Stromal cell of bone marrow (primary cell): ENCODE data around the gene MPDZ.

Source experiments
- DNase-seq: peaks from one replicate; pipeline ENCODE4 v3.0.0-alpha.2; 2012; ENCODE audit warnings: low read depth

The MPDZ gene

DNA sequence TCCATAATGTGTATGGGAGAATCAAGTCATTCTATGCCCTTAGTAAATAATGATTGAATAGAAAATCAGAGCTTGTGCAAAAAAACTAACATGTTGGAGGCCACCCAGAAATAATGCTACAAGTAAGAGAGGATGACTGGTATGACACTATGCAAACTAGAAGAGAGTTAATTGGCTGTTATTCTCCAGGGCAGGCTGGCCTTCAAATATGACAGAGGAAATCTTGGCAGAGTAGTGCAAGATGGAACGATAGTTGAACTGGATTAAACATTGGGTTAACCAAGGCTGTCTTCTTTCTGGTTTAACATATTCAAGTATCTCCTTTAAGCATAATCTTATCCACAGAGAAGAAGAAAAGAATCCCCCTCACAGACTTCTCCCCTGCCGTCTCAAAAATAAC lies 196.1 kb downstream of the MPDZ start:
- DNase-seq: no peak

DNA sequence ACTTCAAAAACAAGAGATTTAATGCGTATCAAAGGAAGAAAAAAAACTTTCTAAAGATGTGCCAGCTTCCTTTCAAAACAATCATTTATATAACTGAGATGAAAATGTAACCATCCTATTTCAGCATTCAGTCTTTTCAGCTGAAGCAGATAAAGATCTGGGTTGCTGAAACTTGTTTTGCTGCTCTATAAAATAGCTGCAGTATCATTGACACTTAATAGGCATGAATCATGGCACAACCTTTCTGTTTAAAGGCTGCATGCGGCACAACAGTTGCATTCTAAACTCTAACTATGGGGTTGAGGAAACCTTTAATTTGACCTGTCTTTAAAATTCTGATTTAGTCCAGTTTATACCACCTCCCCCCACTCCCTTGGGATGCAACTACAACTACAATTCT lies 196.7 kb downstream of the MPDZ start:
- no peak for DNase-seq

DNA sequence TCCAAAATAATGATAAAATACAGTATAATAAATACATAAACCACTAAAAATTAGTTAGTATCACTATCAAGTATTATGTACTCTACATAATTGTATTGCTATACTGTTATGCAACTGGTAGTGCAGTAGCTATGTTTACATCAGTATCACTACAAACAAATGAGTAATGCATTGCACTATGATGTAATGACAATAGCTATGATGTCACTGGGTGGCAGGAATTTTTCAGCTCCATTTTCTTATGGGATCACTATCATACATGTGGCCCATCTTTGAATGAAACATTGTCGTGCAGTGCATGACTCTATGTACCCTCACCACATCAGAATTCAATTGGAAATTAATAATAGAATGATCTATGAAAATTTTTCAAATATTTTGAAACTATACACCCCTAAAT lies 201.3 kb downstream of the MPDZ start:
- DNase-seq: no peak

DNA sequence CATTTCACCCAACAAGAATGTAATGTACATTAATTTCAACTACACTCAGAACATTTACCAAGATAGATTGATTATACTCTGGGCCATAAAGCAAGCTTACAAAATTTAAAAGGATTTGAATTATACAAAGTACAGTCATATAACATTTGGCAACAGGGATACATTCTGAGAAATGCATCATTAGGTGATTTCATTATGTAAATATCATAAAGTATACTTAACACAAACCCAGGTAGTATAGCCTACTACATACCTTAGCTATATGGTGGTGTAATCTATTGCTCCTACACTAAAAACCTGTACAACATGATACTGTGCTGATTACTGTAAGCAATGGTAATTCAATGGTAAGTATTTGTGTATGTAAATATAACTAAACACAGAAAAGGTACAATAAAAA lies 202.9 kb downstream of the MPDZ start:
- DNase-seq: no peak

DNA sequence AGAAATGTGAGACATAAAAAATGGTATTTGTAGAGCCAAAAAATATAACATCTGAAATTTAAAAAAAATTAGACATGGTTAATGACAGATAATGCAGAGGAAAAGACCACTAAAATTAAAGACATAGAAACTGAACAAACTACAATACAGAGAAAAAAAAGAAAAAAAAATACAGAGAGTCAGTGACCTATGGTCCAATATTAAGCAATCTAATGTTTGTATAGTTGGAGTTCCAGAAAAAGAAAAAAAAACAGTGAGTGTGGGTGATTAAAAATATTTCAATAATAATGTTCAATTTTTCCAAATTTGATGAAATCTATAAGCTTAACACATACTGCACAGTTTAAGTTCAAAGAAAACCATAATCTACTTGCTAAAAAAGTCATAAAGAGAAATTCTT lies 207.6 kb downstream of the MPDZ start:
- no peak for DNase-seq

DNA sequence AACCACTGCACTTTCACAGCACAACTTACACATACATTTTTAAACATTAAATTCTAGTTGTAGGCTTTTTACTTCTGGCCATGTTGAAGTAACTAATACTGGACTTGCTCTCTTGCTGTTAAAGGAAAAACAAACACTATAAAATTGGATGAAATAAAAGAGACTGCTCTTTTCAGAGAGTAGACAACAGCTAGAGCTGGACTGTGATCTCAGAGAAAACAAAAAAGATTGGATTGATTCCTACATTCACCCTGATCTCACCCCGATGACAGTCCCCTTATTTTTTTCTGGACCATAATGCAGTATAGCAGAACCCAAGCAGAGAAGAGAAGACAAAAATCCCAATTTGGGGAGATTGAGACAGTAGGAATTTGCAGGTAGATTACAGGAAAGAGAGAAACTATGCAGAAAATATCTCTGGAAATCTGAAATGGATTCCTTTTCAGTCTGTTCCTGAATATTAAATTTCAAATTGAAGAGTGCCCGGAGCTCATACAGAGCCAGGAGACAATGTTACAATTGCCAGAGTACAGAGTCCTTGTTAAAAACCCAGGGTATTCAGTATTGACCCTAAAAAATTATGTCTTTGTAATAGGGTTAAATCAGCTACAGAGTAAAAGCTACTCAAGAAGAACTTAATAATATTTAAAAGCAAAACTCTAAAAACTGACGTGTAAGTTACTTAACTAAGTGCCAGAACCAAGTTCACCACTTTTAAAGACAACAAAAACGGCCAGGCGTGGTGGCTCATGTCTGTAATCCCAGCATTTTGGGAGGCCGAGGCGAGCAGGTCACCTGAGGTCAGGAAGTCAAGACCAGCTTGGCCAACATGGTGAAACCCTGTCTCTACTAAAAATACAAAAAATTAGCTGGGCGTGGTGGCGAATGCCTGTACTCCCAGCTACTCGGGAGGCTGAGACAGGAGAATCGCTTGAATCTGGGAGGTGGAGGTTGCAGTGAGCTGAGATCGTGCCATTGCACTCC lies 208.6 kb downstream of the MPDZ start:
- no peak for DNase-seq

DNA sequence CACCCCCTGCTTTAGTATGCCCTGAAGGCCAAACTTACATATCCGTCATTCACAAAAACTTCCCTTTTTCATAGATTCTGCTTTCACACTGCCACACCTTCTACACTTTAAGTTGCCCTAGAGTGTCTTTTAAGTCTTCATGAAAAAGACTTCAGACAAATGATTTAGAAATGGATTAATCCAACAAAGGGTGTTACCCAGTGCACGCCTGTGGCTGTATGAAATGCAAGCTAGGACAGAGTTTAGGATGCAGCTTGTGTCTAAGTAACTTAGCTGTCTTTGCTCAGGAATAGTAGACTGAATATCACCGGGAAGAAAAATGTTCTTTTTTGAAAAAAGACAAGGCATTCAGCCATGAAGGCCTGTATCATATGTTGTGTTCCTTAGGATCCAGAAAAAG lies 210.0 kb downstream of the MPDZ start:
- DNase-seq: no peak

DNA sequence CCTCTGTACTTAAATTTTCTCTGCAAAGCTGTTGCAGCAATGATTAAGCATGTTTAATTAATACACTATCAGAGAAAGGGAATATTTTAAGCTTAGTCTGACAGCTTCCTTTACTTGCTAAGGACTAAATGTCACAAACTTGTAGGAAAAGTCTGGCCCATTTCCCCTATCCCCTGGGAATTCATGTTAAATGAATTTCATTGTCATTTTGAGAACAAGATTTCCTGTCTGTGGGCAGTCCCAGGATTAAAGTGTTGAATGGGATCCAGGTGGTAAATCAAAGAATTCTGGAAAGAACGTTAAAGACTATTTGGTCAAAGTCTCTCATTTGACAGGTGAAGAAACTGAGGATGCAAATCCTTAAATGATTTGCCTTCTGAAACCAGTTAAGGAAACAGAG lies 214.8 kb downstream of the MPDZ start:
- no peak for DNase-seq

DNA sequence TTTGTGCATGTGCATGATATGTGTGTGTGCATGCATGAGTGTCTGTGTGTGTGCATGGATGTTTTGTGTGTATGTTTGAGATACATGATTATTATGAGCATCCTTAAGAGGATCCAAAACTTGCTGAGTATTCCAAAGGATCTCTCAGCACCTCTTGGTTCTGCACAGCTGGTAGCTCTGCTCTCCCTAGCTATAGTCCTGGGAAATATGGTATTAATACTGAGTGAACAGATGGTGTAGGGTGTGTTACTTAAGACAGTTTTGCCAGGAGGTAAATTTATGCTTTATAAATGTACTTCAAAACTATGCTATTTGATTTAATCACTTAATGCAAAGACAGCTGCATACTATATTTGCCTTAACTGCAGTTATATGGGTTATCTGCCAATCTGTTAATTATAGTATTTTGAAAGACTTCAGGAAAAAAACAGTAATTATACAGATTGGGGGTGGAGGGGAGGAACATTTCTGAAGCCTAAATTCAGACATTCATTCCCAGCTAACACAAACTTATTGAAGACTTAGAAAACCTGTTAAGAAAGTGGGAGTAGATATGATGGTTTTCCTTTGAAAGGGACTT lies 215.5 kb downstream of the MPDZ start:
- DNase-seq: no peak

DNA sequence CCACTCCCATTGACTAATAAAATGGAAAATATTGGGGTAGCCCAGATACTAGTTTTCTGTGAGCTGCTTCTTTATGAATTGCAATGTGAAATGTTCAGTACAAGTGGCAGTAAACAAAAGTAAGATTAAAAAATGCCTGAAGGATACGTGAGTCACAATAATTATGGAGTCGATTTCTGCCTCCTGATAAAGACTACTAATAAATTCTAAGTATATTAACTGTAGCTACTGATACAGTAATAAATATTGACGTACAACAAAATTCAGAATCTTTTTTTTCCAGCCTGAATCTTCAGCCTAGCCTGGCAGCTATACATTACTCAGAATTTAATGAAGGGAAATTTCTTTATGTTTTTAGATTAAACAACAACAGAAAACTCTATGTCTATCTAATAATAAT lies 218.1 kb downstream of the MPDZ start:
- DNase-seq: no peak
